ENCODE data around the gene ADIPOR2. TPM values are rescaled to one million over a fixed set of nuclear protein-coding genes. Genes with fewer than 3 reads are reported as not detected.

ADIPOR2 gene
- total and polyA plus RNA-seq, 10 of the 15 experiments (the other 5 are each of a cell fraction or from before 2014, with no cell fraction given) = 8.6 to 65.0 (median 38.0) TPM

Small RNAs within 50 kb of the gene (microRNA-seq; reads per million reads assigned to microRNA genes)
- not detected for gene MIR3649

Small RNAs within 50 kb of the gene (small RNA-seq; reads per million reads assigned to genes)
- gene MIR3649 = not detected

Other genes starting within 250 kb of the ADIPOR2 start
- gene FBXL14, start 96.5 kb upstream of the ADIPOR2 start, total RNA-seq (2014; rRNA removed) = 11.8 and 12.8 TPM in 2 replicates
- gene FBXL14, start 96.5 kb upstream of the ADIPOR2 start, total RNA-seq (2014; rRNA removed; fragmentation: Illumina TruSeq; extraction: Trizol) = 3.2 and 4.0 TPM in 2 replicates
- 18.8 and 19.0 TPM in 2 replicates for gene FBXL14, start 96.5 kb upstream of the ADIPOR2 start, total RNA-seq (2021)
- gene FBXL14, start 96.5 kb upstream of the ADIPOR2 start, polyA plus RNA-seq (2011; rRNA removed) = 5.6 and 12.8 TPM in 2 replicates
- gene FBXL14, start 96.5 kb upstream of the ADIPOR2 start, polyA plus RNA-seq (2014; fragmentation: Illumina TruSeq; extraction: Trizol) = 0.19 and 1.4 TPM in 2 replicates
- under 1 TPM; 0.44 to 0.64 TPM for gene FBXL14, start 96.5 kb upstream of the ADIPOR2 start, polyA plus RNA-seq (2014; fragmentation: Nextera tagmentation; extraction: Ambion mirVana)
- 16.8 and 19.0 TPM in 2 replicates for gene FBXL14, start 96.5 kb upstream of the ADIPOR2 start, polyA plus RNA-seq (2014; rRNA removed)
- 1 to 10 TPM; 1.1 to 1.7 TPM for gene FBXL14, start 96.5 kb upstream of the ADIPOR2 start, polyA plus RNA-seq (2016; fragmentation: Nextera tagmentation; extraction: Ambion mirVana)
- gene WNT5B, start 61.8 kb upstream of the ADIPOR2 start, total RNA-seq (2014; rRNA removed) = 13.6 and 15.8 TPM in 2 replicates
- 6.4 and 7.5 TPM in 2 replicates for gene WNT5B, start 61.8 kb upstream of the ADIPOR2 start, total RNA-seq (2014; rRNA removed; fragmentation: Illumina TruSeq; extraction: Trizol)
- gene WNT5B, start 61.8 kb upstream of the ADIPOR2 start, total RNA-seq (2021) = 15.4 and 18.3 TPM in 2 replicates
- gene WNT5B, start 61.8 kb upstream of the ADIPOR2 start, polyA plus RNA-seq (2011; rRNA removed) = 2.4 and 4.8 TPM in 2 replicates
- 5.1 and 6.0 TPM in 2 replicates for gene WNT5B, start 61.8 kb upstream of the ADIPOR2 start, polyA plus RNA-seq (2014; fragmentation: Illumina TruSeq; extraction: Trizol)
- gene WNT5B, start 61.8 kb upstream of the ADIPOR2 start, polyA plus RNA-seq (2014; fragmentation: Nextera tagmentation; extraction: Ambion mirVana) = 1 to 10 TPM in 1 of 2 experiments, under 1 TPM in 1; 0.45 to 1.6 TPM
- gene WNT5B, start 61.8 kb upstream of the ADIPOR2 start, polyA plus RNA-seq (2014; rRNA removed) = 9.7 and 11.4 TPM in 2 replicates
- gene WNT5B, start 61.8 kb upstream of the ADIPOR2 start, polyA plus RNA-seq (2016; fragmentation: Nextera tagmentation; extraction: Ambion mirVana) = 1 to 10 TPM; 1.5 to 2.8 TPM
- gene LRTM2, start 129.5 kb downstream of the ADIPOR2 start, total RNA-seq (2014; rRNA removed) = not detected in 2 replicates
- not detected in 2 replicates for gene LRTM2, start 129.5 kb downstream of the ADIPOR2 start, total RNA-seq (2014; rRNA removed; fragmentation: Illumina TruSeq; extraction: Trizol)
- gene LRTM2, start 129.5 kb downstream of the ADIPOR2 start, total RNA-seq (2021) = not detected in 2 replicates
- gene LRTM2, start 129.5 kb downstream of the ADIPOR2 start, polyA plus RNA-seq (2011; rRNA removed) = 0.05 TPM in 1 of 2 replicates, not detected in the other
- gene LRTM2, start 129.5 kb downstream of the ADIPOR2 start, polyA plus RNA-seq (2014; fragmentation: Illumina TruSeq; extraction: Trizol) = not detected in 2 replicates
- gene LRTM2, start 129.5 kb downstream of the ADIPOR2 start, polyA plus RNA-seq (2014; fragmentation: Nextera tagmentation; extraction: Ambion mirVana) = not detected
- gene LRTM2, start 129.5 kb downstream of the ADIPOR2 start, polyA plus RNA-seq (2014; rRNA removed) = not detected in 2 replicates
- gene LRTM2, start 129.5 kb downstream of the ADIPOR2 start, polyA plus RNA-seq (2016; fragmentation: Nextera tagmentation; extraction: Ambion mirVana) = not detected
- 0.73 and 0.76 TPM in 2 replicates for gene CACNA2D4, start 227.6 kb downstream of the ADIPOR2 start, total RNA-seq (2014; rRNA removed)
- 0.49 and 0.51 TPM in 2 replicates for gene CACNA2D4, start 227.6 kb downstream of the ADIPOR2 start, total RNA-seq (2014; rRNA removed; fragmentation: Illumina TruSeq; extraction: Trizol)
- 0.64 and 1.1 TPM in 2 replicates for gene CACNA2D4, start 227.6 kb downstream of the ADIPOR2 start, total RNA-seq (2021)
- gene CACNA2D4, start 227.6 kb downstream of the ADIPOR2 start, polyA plus RNA-seq (2011; rRNA removed) = 0.94 and 1.0 TPM in 2 replicates
- gene CACNA2D4, start 227.6 kb downstream of the ADIPOR2 start, polyA plus RNA-seq (2014; fragmentation: Illumina TruSeq; extraction: Trizol) = 0.44 and 0.50 TPM in 2 replicates
- gene CACNA2D4, start 227.6 kb downstream of the ADIPOR2 start, polyA plus RNA-seq (2014; fragmentation: Nextera tagmentation; extraction: Ambion mirVana) = under 1 TPM; 0.03 to 0.20 TPM
- 0.86 and 1.2 TPM in 2 replicates for gene CACNA2D4, start 227.6 kb downstream of the ADIPOR2 start, polyA plus RNA-seq (2014; rRNA removed)
- 1 to 10 TPM in 1 of 2 experiments, under 1 TPM in 1; 0.66 to 1.0 TPM for gene CACNA2D4, start 227.6 kb downstream of the ADIPOR2 start, polyA plus RNA-seq (2016; fragmentation: Nextera tagmentation; extraction: Ambion mirVana)

Data from GM12878 (cell line).